Inflammatory macrophage (primary cell): ENCODE results near the gene RNF19B.
"Not testable (repeated sequence)": the region's sequence is repeated elsewhere in the genome, so short reads cannot be mapped to it uniquely, and the experiment has no call there.

Experiments used
- DNase-seq, 2 donors: peaks; one replicate each; pipeline ENCODE4 v3.0.0-alpha.2; 2020 to 2022

The RNF19B gene

DNA sequence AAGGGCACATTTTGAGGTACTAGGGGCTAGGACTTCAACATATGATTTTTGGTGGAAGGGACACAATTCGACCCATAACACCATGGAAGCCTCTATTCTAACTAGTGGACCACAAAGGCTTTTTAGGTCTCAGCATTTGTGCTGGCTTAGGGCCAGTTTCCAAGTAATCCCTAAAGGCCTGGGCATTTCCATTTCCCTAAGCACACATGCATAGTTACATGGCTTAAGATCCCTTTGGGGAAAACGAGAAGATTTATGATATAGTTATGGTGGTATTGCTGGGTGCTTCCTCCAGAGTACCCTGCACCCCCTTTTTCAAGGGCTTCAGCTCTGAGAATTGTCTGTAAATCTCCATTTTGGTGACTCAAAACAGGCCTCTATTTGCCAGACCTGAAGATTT, 35.2 kb downstream of the RNF19B start:
- no peak for DNase-seq

DNA sequence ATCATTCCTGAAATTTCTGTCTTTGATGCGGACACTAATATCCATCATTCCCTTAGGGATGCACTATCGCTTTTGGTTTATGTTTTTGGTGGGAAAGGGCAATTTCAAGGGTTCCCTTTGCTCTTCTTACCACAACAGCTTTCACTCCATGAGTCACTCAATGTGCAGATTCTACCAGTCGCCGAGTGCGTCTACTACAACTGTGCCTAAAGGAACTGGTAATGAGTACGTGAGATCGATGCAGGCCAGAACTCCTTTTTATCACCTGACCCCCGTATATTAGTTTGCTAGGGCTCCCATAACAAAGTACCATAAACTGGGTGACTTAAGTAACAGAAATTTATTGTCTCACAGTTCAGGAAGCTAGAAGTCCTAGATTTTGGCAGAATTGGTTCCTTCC, 35.9 kb downstream of the RNF19B start:
- DNase-seq = no peak

DNA sequence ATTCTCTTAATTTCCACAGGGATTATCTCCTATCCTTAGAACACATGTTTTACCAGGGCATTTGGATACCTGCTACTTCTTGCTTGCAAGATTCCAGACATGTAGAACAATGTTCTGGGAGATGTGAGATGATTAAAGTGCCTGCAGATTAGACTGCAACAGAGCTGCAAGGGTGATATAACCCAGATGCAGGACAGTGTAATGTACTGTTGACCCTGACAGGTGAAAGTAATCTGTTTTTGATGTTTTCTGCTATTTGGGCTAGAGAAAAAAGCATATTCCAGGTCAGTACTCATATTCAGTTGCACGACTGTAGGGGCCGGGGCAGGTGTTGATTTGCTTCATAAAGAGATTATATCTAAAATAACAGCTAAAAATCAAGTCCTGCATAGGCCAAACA, 36.3 kb downstream of the RNF19B start:
- DNase-seq = no peak

DNA sequence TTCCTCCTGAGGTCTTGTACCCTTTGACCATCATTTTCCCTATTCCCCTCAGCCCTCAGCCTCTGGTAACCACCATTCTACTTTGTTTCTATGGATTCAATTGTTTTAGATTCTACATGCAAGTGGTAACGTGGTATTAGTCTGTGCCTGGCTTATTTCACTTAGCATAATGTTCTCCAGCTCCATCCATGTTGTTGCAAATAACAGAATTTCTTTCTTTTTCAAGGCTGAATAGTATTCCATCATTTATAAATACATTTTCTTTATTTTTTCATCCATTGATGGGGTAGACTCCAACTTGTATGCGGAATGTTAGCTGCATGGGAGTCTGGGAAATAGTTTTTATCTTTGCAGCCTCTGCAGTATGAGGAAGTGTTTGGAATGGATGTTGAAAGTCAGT, 37.2 kb downstream of the RNF19B start:
- no peak for DNase-seq

DNA sequence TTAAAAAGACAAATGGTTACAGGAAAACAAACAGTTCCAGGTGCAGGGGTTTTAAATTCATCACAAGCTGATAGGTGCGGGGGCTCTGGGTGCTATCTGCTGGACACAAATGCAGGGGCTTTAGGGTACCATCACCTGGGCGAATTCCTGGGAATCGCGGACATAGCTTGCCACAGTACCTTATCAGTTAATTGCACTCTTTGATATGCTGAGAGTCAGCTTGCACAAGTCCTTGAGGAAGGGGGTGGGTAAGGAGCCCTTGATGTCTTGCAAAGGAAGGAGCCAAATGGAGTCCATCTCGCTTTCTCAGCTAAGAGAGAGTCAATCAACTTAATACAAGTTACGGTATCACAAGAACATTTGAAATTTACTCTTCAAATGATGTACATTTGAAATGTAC, 38.0 kb downstream of the RNF19B start:
- no peak for DNase-seq

DNA sequence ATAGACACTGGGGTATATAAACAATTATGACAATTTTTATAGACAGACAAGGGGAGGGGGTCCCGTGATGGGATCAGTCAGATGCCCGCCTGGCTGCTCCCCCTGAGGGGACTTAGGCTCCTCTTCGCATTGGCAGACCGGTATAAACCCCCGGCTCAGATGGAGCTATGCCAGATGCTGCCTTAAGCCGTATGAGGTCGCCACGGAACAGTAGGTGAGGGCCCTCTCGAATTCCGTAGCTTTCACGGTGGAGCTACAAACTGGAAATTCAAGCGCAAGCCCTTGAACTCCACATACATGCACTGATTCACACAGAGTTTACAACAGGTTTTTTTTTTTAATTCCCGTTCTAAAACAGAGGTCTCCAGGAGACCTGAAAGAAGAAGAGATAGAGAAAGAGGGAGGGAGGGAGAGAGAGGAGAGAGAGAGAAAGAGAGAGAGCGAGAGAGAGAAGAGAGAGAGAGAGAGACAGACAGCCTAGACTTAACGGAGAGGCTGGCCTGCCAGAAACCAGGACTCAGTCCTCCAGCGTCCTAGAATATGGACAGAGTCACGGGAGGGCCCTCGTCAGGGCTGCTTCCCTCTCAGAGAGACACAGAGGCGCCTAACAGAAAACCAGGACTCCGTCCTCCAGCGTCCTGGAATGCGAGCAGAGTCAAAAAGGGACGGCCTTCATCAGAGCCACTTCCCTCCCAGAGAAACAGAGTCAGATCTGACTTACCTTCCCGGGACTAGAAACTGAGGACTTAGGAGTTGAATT, 39.0 kb downstream of the RNF19B start:
- no peak for DNase-seq

DNA sequence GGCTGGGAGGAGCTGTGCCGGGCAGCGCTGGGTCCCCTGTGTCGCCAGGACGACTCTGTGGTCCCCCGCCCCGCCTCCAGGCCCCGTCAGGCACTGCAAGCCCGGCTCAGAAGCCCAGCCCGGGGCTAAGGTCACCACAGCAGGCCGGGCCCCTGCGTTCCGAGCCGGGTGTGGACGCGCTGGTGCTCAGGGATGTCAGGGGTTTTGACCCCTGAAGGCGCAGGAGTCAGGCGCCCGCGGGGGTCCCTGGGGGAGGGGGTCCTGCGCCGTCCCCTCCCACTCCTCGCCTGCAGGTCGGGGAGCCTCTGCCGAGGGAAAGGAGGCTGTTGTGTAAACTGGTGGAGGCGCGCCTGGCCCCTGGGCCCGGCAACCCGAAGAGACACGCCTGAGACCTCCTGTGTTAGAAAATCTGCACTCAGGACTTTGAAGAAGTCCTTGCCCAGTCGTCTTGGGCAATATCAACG, 39.7 kb downstream of the RNF19B start:
- DNase-seq = no peak

DNA sequence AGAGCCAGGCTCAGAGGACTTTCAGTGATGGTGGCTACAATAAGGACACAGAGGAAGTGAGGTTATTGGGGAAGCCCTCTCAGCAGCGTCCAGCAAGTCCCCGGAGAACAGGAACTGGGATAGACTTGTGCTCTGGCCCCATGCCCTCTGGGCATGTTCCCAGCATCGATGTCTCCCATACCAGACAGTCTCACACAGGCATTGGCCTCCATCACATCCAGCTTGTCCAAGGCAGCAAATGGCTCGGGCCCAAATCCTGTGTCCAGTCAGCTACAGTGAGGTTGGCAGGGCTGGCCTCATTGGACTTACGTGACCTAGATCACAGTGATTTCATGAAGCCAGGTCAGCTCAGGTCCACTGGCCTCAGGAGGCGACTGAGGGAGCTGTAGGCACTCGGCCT, 43.8 kb downstream of the RNF19B start:
- peak; percentile 31 to 51 for DNase-seq

DNA sequence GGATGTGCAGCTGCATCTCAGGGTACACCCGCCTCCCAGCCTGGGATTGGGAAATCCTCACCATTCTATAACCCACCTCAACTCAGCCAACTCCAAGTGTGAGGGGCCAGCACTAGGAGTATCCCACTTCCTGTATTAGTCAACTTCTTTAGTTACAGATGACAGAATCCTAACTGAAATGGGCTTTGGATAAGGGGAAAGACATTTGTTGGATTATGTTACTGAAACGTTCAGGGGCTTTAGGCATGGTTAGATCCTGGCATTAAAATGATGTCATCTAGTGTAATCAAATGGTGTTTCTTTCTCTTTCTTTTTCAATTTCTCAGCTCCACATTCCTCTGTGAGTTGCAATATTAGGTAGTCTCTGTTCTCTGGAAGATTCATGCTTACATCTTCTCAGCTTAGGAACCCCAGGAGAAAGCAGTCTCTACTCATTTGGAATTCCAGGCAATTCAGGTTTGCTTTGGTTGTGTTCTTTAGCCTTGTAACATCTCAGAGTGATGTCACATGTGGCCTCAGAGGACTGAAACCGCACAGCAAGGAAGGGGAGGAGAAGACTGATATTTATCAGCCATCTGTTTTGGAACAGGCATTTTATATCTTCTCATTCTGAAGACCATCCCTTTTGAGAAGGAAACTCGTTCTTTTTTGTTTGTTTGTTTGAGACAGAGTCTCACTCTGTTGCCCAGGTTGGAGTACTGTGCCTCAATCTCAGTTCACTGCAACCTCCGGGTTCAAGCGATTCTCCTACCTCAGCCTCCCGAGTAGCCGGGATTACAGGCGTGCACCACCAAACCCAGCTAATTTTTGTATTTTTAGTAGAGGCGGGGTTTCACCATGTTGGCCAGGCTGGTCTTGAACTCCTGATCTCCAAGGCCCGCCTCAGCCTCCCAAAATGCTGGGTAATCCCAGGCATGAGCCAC, 44.5 kb downstream of the RNF19B start:
- no peak for DNase-seq

DNA sequence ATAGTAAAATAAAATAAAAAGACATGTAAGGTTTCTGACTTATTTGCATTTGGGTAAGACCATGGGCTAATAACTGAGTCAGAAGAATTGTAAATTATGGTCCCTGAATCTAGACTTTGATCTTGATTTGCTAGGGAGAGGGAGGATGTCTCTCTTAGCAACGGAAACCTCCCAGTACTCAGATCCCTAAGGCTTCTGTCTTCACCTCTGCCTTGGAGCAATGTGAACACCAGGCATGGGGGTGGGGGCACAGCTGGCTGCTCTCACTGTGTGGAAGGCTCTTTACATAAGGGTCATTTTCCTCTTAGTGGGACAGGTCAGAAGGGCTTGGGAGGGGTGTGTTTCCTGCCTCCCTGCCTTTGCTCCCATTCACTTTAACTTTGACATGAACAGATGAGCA, 46.4 kb downstream of the RNF19B start:
- DNase-seq = no peak

DNA sequence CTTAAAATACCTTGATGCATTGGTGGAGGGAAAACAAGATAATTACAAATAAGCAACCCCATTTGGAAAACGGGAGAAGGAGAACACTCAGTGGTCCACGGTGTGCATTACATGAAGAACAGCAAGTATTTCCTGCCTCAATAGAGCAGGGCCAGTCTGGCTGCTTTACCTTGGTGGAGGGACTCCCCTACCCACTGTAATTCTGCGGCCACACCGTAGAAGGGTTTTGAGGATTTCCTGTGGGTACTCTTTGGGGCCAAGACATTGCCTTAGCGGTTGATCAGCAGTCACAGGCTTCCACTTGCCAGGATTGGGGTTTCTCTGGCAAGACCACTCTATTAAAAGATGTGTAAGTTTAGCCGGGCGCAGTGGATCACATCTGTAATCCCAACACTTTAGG, 47.1 kb downstream of the RNF19B start:
- no peak for DNase-seq

DNA sequence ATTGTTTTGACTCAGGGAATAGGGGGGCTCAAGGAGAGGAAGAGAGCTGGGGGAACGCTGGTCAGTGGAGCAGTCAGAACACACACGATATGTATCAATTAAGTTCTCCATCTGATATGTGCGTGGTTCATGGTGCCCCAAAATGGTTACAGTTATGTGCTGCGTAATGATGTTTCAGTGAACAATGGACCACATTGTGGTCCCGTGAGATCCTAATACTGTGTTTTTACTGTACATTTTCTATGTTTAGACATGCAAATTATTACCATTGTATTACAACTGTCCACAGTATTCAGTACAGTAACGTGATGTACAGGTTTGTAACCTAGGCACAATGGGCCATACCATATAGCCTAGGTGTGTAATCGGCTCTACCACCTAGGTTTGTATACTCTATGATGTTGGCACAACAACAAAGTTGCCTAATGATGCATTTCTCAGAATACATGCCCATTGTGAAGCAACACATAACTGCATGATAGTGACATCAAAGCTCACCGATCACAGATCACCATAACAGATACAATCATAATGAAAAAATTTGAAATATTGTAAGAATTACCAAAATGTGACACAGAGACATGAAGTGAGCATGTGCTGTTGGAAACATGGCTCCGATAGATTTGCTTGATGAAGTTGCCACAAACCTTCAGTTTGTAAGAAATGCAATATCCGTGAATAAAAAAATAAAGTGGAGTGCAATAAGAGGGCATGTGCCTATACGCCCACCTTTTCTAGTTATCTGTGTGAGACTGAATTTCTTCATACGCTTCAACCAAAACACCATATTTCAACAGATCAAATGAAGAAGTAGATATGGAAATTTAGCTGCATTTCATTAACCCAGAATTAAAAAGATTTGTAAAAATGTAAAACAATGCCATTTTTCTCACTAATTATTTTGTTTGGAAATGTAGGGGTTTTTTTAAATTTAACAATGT, 48.6 kb downstream of the RNF19B start:
- peak; percentile 29 to 53 for DNase-seq

DNA sequence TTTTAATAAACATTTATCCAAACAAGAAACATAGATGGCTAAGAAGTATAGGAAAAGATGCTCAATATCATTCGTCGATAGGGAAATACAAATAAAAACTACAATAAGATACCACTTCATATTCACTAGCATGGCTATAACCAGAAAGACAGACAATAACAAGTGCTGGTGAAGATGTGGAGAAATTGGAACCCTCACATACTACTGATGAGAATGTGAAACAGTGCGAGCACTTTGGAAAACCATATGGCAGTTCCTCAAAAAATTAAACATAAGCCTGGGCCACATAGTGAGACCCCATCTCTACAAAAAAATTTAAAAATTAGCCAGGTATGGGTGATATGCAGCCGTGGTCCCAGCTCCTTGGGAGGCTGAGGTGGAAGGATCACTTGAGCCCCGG, 54.3 kb downstream of the RNF19B start:
- no peak for DNase-seq

DNA sequence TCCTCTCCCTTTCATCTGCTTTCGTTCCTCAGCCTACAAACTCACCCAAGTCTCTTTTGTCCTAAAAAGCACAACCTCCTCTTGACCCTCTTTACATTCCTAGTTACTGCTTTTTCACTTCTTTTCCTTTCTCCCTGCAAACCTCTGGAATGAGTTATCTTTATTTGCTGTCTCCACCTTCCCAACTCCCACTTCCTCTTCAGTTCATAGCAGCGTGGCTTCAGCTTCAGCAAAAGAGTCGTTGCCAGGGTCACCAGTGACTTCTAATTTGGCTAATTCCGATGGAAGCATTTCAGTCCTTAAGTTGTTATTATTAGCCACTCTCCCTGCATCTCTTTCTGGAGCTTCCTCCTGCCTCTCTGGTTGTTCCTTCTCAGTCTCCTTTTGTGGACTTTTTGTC, 57.2 kb downstream of the RNF19B start:
- no peak for DNase-seq

DNA sequence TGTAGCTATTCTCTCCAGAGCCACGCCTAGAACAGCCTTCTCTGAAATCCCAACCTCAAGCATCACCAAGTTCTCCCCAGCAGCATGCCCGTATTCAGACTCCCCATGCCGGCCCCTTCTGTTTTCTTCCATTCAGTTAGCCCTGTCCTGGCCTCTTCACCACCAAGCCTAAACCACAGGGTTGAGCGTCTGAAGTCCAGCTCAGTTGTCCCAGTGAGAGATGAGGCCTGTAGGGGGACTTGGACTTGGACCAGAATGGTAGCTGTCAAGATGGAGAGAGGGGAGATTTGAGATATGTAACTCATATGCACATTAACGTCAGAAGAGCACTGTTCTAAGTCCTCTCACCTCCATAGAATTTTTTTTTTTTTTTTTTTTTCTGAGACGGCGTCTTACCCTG, 58.0 kb downstream of the RNF19B start:
- no peak for DNase-seq

DNA sequence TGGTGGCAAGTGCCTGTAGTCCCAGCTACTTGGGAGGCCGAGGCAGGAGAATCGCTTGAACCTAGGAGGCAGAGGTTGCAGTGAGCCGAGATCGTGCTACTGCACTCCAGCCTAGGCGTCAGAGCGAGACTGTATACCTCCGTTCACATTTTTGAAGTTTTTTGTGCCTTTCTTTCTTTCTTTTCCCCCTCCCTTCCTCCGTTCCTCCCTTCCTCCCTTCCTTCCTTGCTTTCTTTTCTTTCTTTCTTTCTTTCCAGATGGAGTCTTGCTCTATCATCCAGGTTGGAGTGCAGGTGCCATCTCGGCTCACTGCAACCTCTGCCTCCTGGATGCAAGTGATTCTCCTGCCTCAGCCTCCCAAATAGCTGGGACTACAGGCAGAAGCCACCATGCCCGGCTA, 59.0 kb downstream of the RNF19B start:
- DNase-seq = not testable (repeated sequence)

DNA sequence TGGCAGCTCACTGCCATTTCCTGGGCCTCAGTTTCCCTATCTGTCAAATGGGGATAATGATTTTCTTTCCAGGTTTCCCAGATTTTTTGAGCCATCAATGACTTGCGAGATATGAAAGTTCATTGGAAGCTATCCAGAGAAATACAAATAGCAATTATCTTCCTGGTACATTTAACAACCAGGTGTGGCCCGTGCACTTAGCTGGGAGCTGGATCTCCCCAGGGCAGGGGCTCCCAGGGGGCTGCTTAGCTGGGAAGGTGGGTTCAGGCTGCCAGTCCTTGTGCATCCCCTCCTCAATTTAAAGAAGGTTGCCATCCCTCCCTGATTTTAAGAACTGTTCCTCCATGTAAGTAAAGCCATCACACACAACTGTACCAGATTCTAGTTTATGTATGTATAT, 59.8 kb downstream of the RNF19B start:
- DNase-seq = no peak

DNA sequence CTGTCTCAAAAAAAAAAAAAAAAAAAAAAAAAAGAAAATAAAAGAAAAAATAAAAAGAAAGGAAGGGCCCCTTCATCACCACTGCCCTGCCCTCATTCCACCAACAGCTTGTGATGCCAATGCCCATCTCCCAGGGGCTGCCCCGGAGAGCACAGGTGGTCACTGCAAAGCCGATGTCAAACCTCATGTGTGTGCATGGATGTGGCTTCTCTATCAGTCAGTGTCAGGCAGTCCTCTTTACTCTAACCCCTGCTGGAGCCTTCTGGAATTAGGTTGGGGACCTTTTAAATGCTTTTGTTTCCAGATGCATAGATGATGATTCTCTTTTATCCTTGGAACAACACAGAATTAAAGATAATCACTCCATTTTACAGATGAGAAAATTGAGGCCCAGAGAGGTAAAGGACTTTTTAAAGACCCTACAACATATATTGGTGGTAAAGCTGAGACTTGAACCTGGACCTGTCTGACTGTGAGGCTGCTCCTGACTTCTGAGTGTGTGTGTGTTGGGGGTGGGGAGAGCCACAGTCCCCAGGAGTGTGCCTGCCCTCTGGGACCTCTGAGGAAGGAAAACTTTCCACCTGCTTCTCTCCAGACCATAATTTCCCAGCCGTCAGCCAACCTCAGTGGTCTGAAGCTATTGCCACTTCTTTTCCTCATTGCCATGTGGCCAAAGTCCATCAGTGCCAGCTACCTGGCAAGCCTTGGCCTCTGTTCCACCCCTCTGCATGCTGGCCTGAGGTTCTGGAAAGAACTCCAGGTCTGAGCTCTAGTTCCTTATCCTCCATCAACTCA, 60.4 kb downstream of the RNF19B start:
- no peak for DNase-seq

DNA sequence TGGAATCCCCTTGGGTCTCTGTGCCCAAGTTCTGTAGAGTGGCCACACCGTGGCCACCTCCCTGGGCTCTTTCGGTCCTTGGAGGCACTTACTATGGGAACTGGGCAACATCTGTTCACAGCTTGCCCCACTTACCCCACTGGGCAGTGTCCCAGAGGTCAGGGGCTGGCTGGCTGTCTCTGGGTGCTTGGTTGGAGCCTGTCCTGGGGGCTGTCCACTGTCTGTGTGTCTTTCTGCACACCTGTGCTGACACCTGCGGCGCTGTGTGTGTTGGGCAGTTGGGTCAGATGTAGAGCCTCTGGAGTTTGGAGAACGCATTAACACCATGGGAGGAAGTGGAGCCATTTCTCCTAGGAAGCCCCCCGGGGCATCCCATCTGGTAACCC, 62.1 kb downstream of the RNF19B start:
- DNase-seq = no peak

DNA sequence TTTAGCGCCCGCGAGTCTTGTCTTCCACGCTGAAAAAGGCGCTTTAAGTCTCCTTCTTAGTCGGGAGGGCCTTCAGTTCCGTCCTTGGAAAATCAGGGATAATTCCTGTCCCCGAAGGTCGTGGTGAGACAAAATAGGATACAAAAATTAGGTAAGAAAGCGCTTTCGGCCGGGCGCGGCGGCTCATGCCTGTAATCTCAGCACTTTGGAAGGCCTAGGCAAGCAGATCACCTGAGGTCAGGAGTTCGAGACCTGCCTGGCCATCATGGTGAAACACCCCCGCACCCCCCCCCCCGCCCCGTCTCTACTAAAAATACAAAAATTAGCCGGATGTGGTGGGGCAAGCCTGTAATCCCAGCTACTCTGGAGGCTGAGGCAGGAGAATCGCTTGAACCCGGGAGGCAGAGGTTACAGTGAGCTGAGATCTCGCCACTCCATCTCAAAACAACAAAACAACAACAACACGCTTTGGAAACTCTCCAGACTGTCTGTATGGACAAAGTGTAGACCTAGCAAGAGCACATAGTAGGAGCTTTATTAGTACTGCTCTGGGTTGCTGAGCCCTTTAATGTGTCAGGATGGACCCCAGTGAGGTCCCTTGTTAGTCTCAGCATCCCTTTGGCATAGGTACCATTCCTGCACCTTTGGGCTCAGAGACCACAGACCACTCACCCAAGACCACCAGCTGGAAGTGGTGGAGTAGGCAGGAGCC, 62.6 kb downstream of the RNF19B start:
- DNase-seq = no peak
